ENCODE data around the gene RAB11B. TPM values are rescaled to one million over a fixed set of nuclear protein-coding genes. Genes with fewer than 3 reads are reported as not detected.

Gene RAB11B
- total RNA-seq, 1 experiment from 2014 or later, result 135 TPM

GRCh38 chr19:8412783-8413628 is 22.8 kb downstream of the RAB11B start, which contains the start of gene MARCHF2:
Gene MARCHF2 (plus strand): TSS chr19:8413305. CDS start chr19:8421841, 8,536 bp downstream.
- Histone ChIP-seq H3K4me1 (ENCODE audit: control insufficient read depth, insufficient read depth, low read length) (no peaks in the 10 kb centered on the region), H3K36me3 (ENCODE audit: control insufficient read depth, insufficient read depth, low read length) (no peaks in the 10 kb centered on the region), H3K9me3 (ENCODE audit: control insufficient read depth, insufficient read depth, low read depth, low read length) (no peaks in the 10 kb centered on the region), H3K27ac (ENCODE audit: low read length) (peak within 1 kb of the TSS; percentile 66), H3K4me3 (ENCODE audit: low read depth in 2 of 2, low read length in 2 of 2) (peak within 1 kb of the TSS; percentile 65 to 67), H3K27me3 (ENCODE audit: control insufficient read depth, insufficient read depth, low read length) (no peaks in the 10 kb centered on the region)
- intact Hi-C loops (cut with micrococcal nuclease; ENCODE audit: unreplicated experiment) (no loop called here), in situ Hi-C loops (cut with HindIII; ENCODE audit: low pct_unique_long_range_greater_than_20kb, low sequenced_read_pairs) (no loop called here)
- DNase-seq (ENCODE audit: low read depth, low spot score), result peak; percentile 59
- POLR2A ChIA-PET, result interaction anchor here (0.7 kb wide), 1 partner anchor 19 kb away, joined by 4 read pairs; no protein-coding TSS in a partner anchor
- ATAC-seq, result peak; percentile 100
- TF ChIP-seq REST (IDR thresholded peaks at IDR 0.05; ENCODE audit: insufficient read depth in 1 of 2, low read depth in 2 of 2, low read length in 1 of 2) (no peak), POLR2AphosphoS5 (IDR thresholded peaks at IDR 0.05; ENCODE audit: low read depth, low read length) (no peak), TCF7L2 (IDR thresholded peaks at IDR 0.05; ENCODE audit: low read depth, low read length) (no peak), CTCF (IDR thresholded peaks at IDR 0.05) (peak; percentile 87), SIN3A (IDR thresholded peaks at IDR 0.05; ENCODE audit: borderline replicate concordance, insufficient read depth, low read depth, low read length) (no peak)
- no TSS peak for BruUV-seq (replicated peaks)
- CTCF ChIA-PET, result interaction anchor here (0.6 to 1.0 kb wide), 9 partner anchors 9 to 146 kb away, joined by 3 to 9 read pairs (median 5); no protein-coding TSS in a partner anchor

GRCh38 chr19:8413629-8413995 is 23.5 kb downstream of the RAB11B start:
- DNase-seq (ENCODE audit: low read depth, low spot score) (no peak), ATAC-seq (no peak)
- TF ChIP-seq CTCF (IDR thresholded peaks at IDR 0.05) (no peak), REST (IDR thresholded peaks at IDR 0.05; ENCODE audit: insufficient read depth in 1 of 2, low read depth in 2 of 2, low read length in 1 of 2) (no peak), POLR2AphosphoS5 (IDR thresholded peaks at IDR 0.05; ENCODE audit: low read depth, low read length) (no peak), TCF7L2 (IDR thresholded peaks at IDR 0.05; ENCODE audit: low read depth, low read length) (no peak), SIN3A (IDR thresholded peaks at IDR 0.05; ENCODE audit: borderline replicate concordance, insufficient read depth, low read depth, low read length) (no peak)
- in situ Hi-C loops (cut with HindIII; ENCODE audit: low pct_unique_long_range_greater_than_20kb, low sequenced_read_pairs) (no loop called here), intact Hi-C loops (cut with micrococcal nuclease; ENCODE audit: unreplicated experiment) (no loop called here)
- CTCF ChIA-PET, result interaction anchor here (0.7 kb wide), 1 partner anchor 136 kb away, joined by 4 read pairs; no protein-coding TSS in a partner anchor
- peak overlapping the region; percentile 65 to 67 for H3K4me3 ChIP-seq (ENCODE audit: low read depth in 2 of 2, low read length in 2 of 2)
- no peaks in the 10 kb centered on the region for H3K27me3 ChIP-seq (ENCODE audit: control insufficient read depth, insufficient read depth, low read length)
- POLR2A ChIA-PET, result no interaction called here
- H3K36me3 ChIP-seq (ENCODE audit: control insufficient read depth, insufficient read depth, low read length), result no peaks in the 10 kb centered on the region
- no peaks in the 10 kb centered on the region for H3K4me1 ChIP-seq (ENCODE audit: control insufficient read depth, insufficient read depth, low read length)
- BruUV-seq (replicated peaks), result no TSS peak
- no peaks in the 10 kb centered on the region for H3K9me3 ChIP-seq (ENCODE audit: control insufficient read depth, insufficient read depth, low read depth, low read length)
- peak overlapping the region; percentile 66 for H3K27ac ChIP-seq (ENCODE audit: low read length)
